ENCODE measurements around the gene MACROD1.
"Not testable (repeated sequence)": the region's sequence is repeated elsewhere in the genome, so short reads cannot be mapped to it uniquely, and the experiment has no call there.

The MACROD1 gene

DNA sequence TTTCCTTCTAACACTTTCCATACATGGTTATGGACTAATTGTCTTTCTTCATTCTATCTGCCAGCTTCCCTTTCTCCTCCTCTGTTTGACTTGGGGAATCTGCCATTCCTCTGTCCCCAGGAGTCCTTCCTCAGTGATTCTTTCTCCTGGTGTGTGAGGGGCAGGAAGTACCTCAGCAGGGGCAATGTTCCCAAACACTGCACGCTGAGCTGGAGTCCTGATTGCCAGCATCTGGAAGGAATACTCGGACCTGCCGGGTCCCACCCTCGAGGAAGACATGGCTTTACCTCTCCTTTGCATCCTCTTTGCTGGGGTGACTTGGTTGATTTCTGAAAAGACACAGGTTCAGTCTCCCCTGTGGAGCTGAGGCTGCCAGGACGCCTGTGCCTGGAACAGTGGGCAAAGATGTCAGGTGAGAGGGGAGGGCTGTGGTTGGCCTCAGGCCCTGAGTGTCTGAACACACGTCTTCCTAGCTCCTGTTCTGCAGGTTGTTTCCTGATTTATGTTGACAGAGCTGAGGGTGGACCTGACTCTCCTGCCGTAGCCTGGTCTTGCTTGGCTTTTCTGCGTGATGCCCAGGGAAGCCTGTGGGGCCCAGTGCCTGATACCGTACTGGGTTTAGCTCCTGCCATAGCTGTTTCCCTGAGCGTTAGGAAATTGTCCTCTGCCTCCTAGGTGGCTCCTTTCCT is 187.2 kb downstream of the MACROD1 start:
- no peak overlapping the region for H3K4me3 Mint-ChIP-seq
- H3K4me1 Mint-ChIP-seq, result peaks cover 28% of the 10 kb centered on the region
- H3K27ac Mint-ChIP-seq, result peak overlapping the region; percentile 35
- peaks cover 2% of the 10 kb centered on the region for H3K36me3 Mint-ChIP-seq
- no peaks in the 10 kb centered on the region for H3K27me3 Mint-ChIP-seq
- no peaks in the 10 kb centered on the region for H3K9me3 Mint-ChIP-seq

GRCh38 chr11:63974259-63975143 is 191.4 kb downstream of the MACROD1 start, which contains the start of gene COX8A:
COX8A (plus strand) TSS chr11:63974620; CDS start chr11:63974681, 61 bp downstream.
- Mint-ChIP-seq H3K27me3 (no peaks in the 10 kb centered on the region), H3K27ac (peak within 1 kb of the TSS; percentile 99), H3K4me3 (peak within 1 kb of the TSS; percentile 99), H3K9me3 (no peaks in the 10 kb centered on the region), H3K36me3 (peaks cover 2% of the 10 kb centered on the region), H3K4me1 (peaks cover 32% of the 10 kb centered on the region)

- not testable (repeated sequence) for H3K27me3 Mint-ChIP-seq, H3K9me3 Mint-ChIP-seq, H3K36me3 Mint-ChIP-seq
- Mint-ChIP-seq H3K4me1 (peaks cover 32% of the 10 kb centered on the region), H3K4me3 (peak overlapping the region; percentile 99), H3K27ac (peak overlapping the region; percentile 99)
These were observed 192.0 kb downstream of the MACROD1 start for GRCh38 chr11:63973912-63974258.

- Mint-ChIP-seq H3K27me3 (peaks cover 3% of the 10 kb centered on the region), H3K4me3 (no peak overlapping the region), H3K27ac (no peak overlapping the region), H3K4me1 (peaks cover 14% of the 10 kb centered on the region), H3K36me3 (no peaks in the 10 kb centered on the region), H3K9me3 (no peaks in the 10 kb centered on the region)
These were observed 195.0 kb downstream of the MACROD1 start for GRCh38 chr11:63970902-63971301.

DNA sequence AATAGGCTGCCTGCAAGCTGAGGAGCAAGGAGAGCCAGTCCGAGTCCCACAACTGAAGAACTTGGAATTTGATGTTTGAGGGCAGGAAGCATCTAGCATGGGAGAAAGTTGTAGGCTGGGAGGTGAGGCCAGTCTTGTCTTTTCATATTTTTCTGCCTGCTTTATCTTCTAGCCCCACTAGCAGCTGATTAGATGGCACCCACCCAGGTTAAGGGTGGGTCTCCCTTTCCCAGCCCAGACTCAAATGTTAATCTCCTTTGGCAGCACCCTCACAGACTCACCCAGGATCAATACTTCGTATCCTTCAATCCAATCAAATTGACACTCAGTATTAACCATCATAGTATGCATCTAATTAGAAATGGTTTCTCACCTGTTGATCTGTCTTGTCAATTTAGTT is 196.5 kb downstream of the MACROD1 start:
- peaks cover 3% of the 10 kb centered on the region for H3K27me3 Mint-ChIP-seq
- no peak overlapping the region for H3K4me3 Mint-ChIP-seq
- peak overlapping the region; percentile 56 for H3K27ac Mint-ChIP-seq
- H3K9me3 Mint-ChIP-seq, result no peaks in the 10 kb centered on the region
- peaks cover 9% of the 10 kb centered on the region for H3K4me1 Mint-ChIP-seq
- H3K36me3 Mint-ChIP-seq, result no peaks in the 10 kb centered on the region

- H3K36me3 Mint-ChIP-seq, result no peaks in the 10 kb centered on the region
- no peak overlapping the region for H3K27ac Mint-ChIP-seq
- H3K9me3 Mint-ChIP-seq, result no peaks in the 10 kb centered on the region
- no peak overlapping the region for H3K4me3 Mint-ChIP-seq
- peaks cover 3% of the 10 kb centered on the region for H3K27me3 Mint-ChIP-seq
- peaks cover 5% of the 10 kb centered on the region for H3K4me1 Mint-ChIP-seq
These were observed 199.5 kb downstream of the MACROD1 start for GRCh38 chr11:63966444-63966843.

GRCh38 chr11:63963895-63964294 is 202.0 kb downstream of the MACROD1 start:
- H3K4me1 Mint-ChIP-seq, H3K4me3 Mint-ChIP-seq, H3K9me3 Mint-ChIP-seq, H3K36me3 Mint-ChIP-seq, H3K27ac Mint-ChIP-seq, H3K27me3 Mint-ChIP-seq: not testable (repeated sequence)

GRCh38 chr11:63961608-63962412 is 204.1 kb downstream of the MACROD1 start:
- Mint-ChIP-seq H3K27ac (peak overlapping the region; percentile 65), H3K36me3 (no peaks in the 10 kb centered on the region), H3K9me3 (no peaks in the 10 kb centered on the region), H3K4me1 (peaks cover 5% of the 10 kb centered on the region), H3K27me3 (no peaks in the 10 kb centered on the region), H3K4me3 (no peak overlapping the region)

- Mint-ChIP-seq H3K4me1 (peaks cover 5% of the 10 kb centered on the region), H3K9me3 (no peaks in the 10 kb centered on the region), H3K4me3 (no peak overlapping the region), H3K27me3 (no peaks in the 10 kb centered on the region), H3K36me3 (peaks cover 2% of the 10 kb centered on the region), H3K27ac (no peak overlapping the region)
These were observed 207.9 kb downstream of the MACROD1 start for GRCh38 chr11:63958008-63958407.

- H3K4me1 Mint-ChIP-seq, result peaks cover 19% of the 10 kb centered on the region
- H3K27me3 Mint-ChIP-seq, result no peaks in the 10 kb centered on the region
- H3K36me3 Mint-ChIP-seq, result peaks cover 2% of the 10 kb centered on the region
- H3K4me3 Mint-ChIP-seq, result no peak overlapping the region
- H3K9me3 Mint-ChIP-seq, result no peaks in the 10 kb centered on the region
- no peak overlapping the region for H3K27ac Mint-ChIP-seq
These were observed 213.3 kb downstream of the MACROD1 start for GRCh38 chr11:63952570-63952969.

DNA sequence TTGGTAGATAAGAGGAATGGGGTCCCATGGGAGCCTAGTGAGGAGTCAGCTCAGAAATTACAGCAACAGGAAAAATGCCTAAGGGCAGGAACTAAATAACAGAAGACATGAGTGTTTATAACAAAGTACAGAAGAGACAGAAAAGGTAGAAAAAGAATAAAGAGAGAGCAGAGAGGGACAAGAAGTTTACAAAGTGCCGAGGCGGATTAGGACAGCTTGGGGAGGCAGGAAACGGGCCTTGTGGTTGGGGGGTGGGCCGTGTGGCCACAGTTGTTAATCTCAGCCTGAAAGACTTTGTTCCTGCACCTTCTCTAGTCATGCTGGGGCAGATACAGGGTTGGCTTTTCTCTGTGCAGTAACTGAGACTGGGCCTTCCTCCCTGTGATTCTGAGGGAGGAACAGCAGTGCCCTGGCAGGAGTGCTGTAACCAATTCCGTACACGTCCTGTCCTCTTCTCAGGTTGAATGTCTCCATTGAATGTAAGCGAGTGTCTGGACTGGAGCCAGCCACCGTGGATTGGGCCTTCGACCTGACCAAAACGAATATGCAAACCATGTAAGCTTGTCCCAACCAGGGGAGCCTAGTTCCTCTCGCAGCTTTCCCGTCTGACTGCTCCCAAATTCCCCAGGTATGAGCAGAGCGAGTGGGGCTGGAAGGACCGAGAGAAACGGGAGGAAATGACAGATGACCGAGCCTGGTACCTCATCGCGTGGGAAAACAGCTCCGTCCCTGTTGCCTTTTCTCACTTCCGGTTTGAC is 214.0 kb downstream of the MACROD1 start:
- Mint-ChIP-seq H3K4me3 (peak overlapping the region; percentile 9), H3K4me1 (peaks cover 19% of the 10 kb centered on the region), H3K27me3 (no peaks in the 10 kb centered on the region), H3K9me3 (no peaks in the 10 kb centered on the region), H3K27ac (peak overlapping the region; percentile 87), H3K36me3 (peaks cover 2% of the 10 kb centered on the region)
